GM18519 (cell line): Measurements from ENCODE around the gene CFAP20DC.
A peak's percentile ranks its signal among the peaks of the same experiment; 100 is the strongest.
"Not testable (repeated sequence)": the region's sequence is repeated elsewhere in the genome, so short reads cannot be mapped to it uniquely, and the experiment has no call there.

ENCODE experiments used
- ATAC-seq: cut with Tn5 transposase; IDR thresholded peaks from one replicate; pipeline ENCODE4 v1.9.1; 2021; ENCODE audit warnings: mild to moderate bottlenecking, moderate library complexity; ENCODE audit not compliant: unreplicated experiment, low FRiP score

Gene CFAP20DC

DNA sequence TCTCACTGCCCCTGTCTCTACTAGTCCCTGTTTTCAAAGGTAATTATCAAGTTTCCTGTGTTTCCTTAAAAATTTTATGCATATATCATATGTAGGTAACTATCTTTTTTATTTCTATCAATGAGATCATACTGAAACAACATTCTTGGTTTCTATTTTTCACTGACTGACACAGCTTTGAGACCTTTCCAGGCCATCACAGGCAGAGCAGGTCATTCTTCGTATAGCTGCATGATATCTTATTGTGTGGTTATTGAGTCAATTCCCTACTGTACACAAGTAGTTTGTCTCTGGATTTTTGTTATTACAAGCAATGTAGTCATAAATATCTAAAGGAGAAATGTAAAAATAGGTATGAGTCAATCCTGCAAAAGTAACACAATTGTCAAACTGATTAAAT is 169.6 kb downstream of the CFAP20DC start:
- no peak for ATAC-seq

GRCh38 chr3:58874795-58875194 is 175.0 kb downstream of the CFAP20DC start:
- ATAC-seq, result peak; percentile 75

- peak; percentile 25 for ATAC-seq
These were observed 175.5 kb downstream of the CFAP20DC start for GRCh38 chr3:58874248-58874741.

- ATAC-seq, result no peak
These were observed 181.6 kb downstream of the CFAP20DC start for GRCh38 chr3:58868097-58868779.

DNA sequence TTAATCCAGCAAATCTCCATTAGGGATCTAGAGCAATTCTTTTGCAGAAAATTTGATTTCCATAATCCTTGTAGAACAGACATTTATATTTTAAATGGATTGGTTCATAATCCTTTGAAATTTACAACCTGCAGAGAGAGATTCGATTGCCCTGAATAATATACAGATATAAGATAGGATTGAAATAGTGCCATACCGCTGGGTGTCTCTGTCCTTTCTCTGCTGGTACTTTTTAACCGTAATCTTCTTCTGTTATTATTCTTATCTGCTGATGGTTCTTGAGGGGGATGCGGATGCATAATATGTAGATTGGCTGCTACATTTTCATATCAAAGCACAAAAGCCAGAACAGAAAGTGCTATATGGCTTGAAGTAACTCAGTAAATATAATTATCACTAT is 182.2 kb downstream of the CFAP20DC start:
- ATAC-seq, result no peak

GRCh38 chr3:58866079-58866478 is 183.7 kb downstream of the CFAP20DC start:
- ATAC-seq, result no peak

GRCh38 chr3:58864480-58864879 is 185.3 kb downstream of the CFAP20DC start:
- ATAC-seq, result no peak

DNA sequence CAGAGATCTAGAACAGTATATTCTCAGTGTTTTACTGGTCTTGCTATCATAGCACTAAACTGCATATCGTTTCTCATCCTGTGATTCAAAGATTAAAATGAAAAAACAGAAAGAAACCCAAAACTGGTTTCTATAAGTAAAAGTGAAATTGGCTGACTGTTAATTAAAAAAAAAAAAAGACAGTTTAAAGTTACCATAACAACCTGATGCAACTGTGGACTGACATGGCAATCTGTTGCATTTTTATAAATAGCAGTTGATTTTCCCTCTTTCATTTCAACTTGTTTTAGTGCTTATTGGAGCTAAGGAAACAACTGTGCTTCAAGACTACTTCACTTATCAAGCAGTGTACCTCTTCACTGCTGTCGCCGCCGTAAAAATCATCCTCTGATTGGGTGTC is 186.6 kb downstream of the CFAP20DC start:
- no peak for ATAC-seq

GRCh38 chr3:58861551-58861950 is 188.3 kb downstream of the CFAP20DC start:
- no peak for ATAC-seq

GRCh38 chr3:58858126-58858525 is 191.7 kb downstream of the CFAP20DC start:
- no peak for ATAC-seq

- no peak for ATAC-seq
These were observed 192.4 kb downstream of the CFAP20DC start for GRCh38 chr3:58857402-58857801.

GRCh38 chr3:58848826-58849225 is 201.0 kb downstream of the CFAP20DC start:
- no peak for ATAC-seq

DNA sequence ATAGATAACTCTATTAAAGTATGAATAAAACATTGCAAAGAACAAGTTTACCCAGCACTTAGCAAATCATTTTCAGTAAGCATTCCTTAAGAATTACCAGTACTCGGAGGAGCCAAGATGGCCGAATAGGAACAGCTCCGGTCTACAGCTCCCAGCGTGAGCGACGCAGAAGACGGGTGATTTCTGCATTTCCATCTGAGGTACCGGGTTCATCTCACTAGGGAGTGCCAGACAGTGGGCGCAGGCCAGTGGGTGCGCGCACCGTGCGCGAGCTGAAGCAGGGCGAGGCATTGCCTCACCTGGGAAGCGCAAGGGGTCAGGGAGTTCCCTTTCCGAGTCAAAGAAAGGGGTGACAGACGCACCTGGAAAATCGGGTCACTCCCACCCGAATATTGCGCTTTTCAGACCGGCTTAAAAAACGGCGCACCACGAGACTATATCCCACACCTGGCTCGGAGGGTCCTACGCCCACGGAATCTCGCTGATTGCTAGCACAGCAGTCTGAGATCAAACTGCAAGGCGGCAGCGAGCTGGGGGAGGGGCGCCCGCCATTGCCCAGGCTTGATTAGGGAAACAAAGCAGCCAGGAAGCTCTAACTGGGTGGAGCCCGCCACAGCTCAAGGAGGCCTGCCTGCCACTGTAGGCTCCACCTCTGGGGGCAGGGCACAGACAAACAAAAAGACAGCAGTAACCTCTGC is 207.6 kb downstream of the CFAP20DC start:
- ATAC-seq, result not testable (repeated sequence)

- no peak for ATAC-seq
These were observed 208.9 kb downstream of the CFAP20DC start for GRCh38 chr3:58840949-58841348.

DNA sequence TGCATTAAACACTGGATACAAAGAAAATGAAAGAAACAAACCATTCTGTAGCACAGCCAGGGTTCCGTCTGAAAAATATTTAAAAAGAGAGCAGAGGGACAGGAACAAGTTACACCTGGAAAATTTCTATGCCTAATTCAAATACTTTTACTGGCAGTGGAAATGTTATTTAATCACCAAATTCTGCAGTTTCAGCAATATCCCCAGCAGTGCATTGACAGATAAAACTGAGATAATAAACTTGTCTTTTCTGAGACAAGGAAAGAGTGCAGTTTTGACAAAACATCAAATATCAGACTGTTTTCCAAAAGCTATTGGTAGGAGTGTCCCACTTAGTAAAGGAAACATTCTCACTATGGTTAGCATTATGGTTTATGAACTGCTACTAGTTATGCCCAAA is 209.9 kb downstream of the CFAP20DC start:
- no peak for ATAC-seq

DNA sequence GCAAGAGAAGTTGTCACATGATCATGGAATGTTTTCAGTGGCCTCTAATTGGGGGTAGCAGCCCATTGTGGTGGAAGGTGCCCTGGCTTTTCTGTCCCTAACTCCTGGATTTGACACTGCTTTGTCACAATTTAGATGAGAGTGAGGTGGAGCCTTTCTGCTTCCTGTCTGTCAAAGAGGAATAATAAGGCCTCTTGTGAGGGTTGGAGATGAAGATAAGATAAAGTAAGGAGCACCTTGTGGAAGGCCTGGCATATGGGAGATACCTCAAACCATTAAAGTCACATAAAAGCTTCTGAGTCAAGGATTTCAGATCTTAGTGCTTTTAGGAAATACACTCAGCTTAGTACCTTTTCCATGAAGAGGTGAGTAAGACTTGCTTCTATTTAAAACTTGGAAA is 210.6 kb downstream of the CFAP20DC start:
- ATAC-seq, result no peak

- ATAC-seq, result no peak
These were observed 212.0 kb downstream of the CFAP20DC start for GRCh38 chr3:58837856-58838255.

- ATAC-seq, result no peak
These were observed 212.5 kb downstream of the CFAP20DC start for GRCh38 chr3:58837141-58837843.

DNA sequence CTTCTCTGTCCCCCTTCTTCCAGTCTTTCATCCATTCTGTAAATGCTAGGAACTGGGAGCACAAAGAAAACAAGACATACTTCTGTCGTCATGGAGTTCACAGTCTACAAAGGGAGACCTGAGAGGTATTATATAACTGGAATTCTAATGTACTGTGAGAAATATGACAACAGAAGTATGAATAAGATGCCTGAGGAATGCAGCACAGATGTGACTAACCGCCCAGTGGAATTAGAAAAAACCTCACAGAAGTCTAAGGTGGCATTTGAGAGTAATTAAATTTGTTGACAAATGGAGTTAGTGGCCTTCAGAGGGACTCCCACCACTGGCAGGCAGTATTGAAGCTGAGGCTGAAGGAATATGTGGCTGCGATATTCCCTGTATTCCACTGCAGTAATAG is 214.7 kb downstream of the CFAP20DC start:
- no peak for ATAC-seq

DNA sequence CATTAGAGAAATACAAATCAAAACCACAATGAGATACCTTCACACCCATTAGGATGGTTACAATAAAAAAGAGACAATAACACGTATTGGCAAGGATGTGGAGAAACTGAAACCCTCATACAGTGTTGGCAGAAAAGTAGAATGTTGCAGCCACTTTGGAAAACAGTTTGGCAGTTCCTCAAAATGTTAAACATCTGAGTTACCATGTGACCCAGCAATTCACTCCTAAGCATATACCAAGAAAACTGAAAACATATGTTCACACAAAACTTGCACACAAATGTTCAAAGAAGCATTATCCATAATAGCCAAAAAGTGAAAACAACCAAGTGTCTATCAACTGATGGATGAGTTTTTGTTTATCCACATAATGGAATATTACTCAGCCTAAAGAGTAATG is 216.3 kb downstream of the CFAP20DC start:
- ATAC-seq, result no peak

DNA sequence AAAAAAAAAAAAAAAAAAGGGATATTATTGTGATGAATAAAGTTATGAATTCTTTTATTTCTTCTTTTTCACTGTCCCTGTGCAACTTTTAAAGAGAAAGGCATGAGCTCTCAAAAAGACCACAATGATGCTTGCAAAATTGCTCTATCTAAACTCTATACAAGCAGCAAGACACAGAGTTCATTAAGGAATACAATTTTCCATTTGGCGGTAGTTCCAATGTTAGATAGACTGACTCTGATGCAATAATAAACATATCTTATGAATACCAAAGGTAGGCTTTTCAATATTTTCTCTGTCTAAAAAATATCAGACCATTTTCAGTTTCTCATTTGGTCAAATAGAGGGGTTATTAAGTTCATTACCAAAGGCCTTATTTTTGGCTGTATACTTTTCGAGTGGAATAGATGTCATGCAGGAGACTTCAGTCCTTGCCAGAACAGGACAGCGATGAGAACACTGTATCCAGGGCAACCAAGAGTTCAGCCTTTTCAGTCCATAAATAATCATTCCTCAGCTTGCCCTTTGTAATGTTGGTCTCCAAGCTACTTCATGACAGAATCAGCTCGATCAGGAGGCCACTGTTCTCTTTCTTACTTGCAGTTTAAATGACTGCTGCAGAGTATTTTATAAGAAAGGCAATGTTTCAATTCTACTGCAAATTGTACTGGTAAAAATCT is 220.4 kb downstream of the CFAP20DC start:
- no peak for ATAC-seq
